Measurements from ENCODE around the gene GPC6. TPM values are rescaled to one million over a fixed set of nuclear protein-coding genes. Genes with fewer than 3 reads are reported as not detected.
A peak's percentile ranks its signal among the peaks of the same experiment; 100 is the strongest.
"Not testable (repeated sequence)": the region's sequence is repeated elsewhere in the genome, so short reads cannot be mapped to it uniquely, and the experiment has no call there.

The GPC6 gene
- total RNA-seq, 5 donors from 2014 or later (not counting 1 experiment from before 2014, with no cell fraction given) = 0.03 to 0.18 (median 0.06) TPM; not detected in 2

- Histone ChIP-seq H3K36me3 (ENCODE audit: control insufficient read depth in 2 of 2, extremely low read depth in 1 of 2, insufficient read depth in 1 of 2, low read length in 1 of 2) (no peaks in the 10 kb centered on the region), H3K4me3 (ENCODE audit: control insufficient read depth in 1 of 2, extremely low read depth in 1 of 2, low read length in 1 of 2) (no peak overlapping the region), H3K9me3 (no peaks in the 10 kb centered on the region), H3K4me1 (ENCODE audit: control insufficient read depth in 1 of 2, extremely low read depth in 1 of 2, insufficient read depth in 2 of 2, low read length in 2 of 2) (peaks cover 3 to 5% of the 10 kb centered on the region in 2 experiments), H3K27ac (ENCODE audit: low read length) (no peak overlapping the region), H3K27me3 (replicated peaks in 1 of 2; ENCODE audit: control insufficient read depth in 2 of 2, extremely low read depth in 1 of 2, insufficient read depth in 2 of 2, low read length in 1 of 2) (peaks cover 0 to 11% of the 10 kb centered on the region in 2 experiments)
- ATAC-seq (replicated peaks in 1 of 4) (no peak), DNase-seq (no peak)
- H3K27ac Mint-ChIP-seq = no peak overlapping the region
- POLR2A ChIA-PET = no interaction called here
- H3K4me1 Mint-ChIP-seq = peaks cover 6 to 11% (median 9%) of the 10 kb centered on the region in 3 donors
- H3K9me3 Mint-ChIP-seq = no peaks in the 10 kb centered on the region
- no peak overlapping the region for H3K4me3 Mint-ChIP-seq
- CTCF ChIA-PET = no interaction called here
- 96% methylated on average over 4 of the region's 5 CpGs for WGBS (ENCODE audit: insufficient coverage)
- H3K36me3 Mint-ChIP-seq = no peaks in the 10 kb centered on the region
- peaks cover 16 to 26% of the 10 kb centered on the region in 2 donors for H3K27me3 Mint-ChIP-seq
These were observed 1109.3 kb downstream of the GPC6 start for GRCh38 chr13:94335761-94336526.

- Histone ChIP-seq H3K9me3 (no peaks in the 10 kb centered on the region), H3K4me1 (ENCODE audit: control insufficient read depth in 1 of 2, extremely low read depth in 1 of 2, insufficient read depth in 2 of 2, low read length in 2 of 2) (no peaks in the 10 kb centered on the region), H3K27ac (ENCODE audit: low read length) (no peak overlapping the region), H3K4me3 (ENCODE audit: control insufficient read depth in 1 of 2, extremely low read depth in 1 of 2, low read length in 1 of 2) (no peak overlapping the region), H3K27me3 (replicated peaks in 1 of 2; ENCODE audit: control insufficient read depth in 2 of 2, extremely low read depth in 1 of 2, insufficient read depth in 2 of 2, low read length in 1 of 2) (peaks cover 0 to 16% of the 10 kb centered on the region in 2 experiments), H3K36me3 (ENCODE audit: control insufficient read depth in 2 of 2, extremely low read depth in 1 of 2, insufficient read depth in 1 of 2, low read length in 1 of 2) (no peaks in the 10 kb centered on the region)
- Mint-ChIP-seq H3K27me3 (peaks cover 3 to 7% of the 10 kb centered on the region in 2 donors), H3K27ac (no peak overlapping the region), H3K4me1 (no peaks in the 10 kb centered on the region), H3K36me3 (no peaks in the 10 kb centered on the region), H3K4me3 (no peak overlapping the region), H3K9me3 (no peaks in the 10 kb centered on the region)
- CTCF ChIA-PET = no interaction called here
- no peak for ATAC-seq (replicated peaks in 1 of 4)
- DNase-seq = no peak
- POLR2A ChIA-PET = no interaction called here
- WGBS (ENCODE audit: insufficient coverage) = 97% methylated on average over 5 of the region's 11 CpGs
These were observed 1112.6 kb downstream of the GPC6 start for GRCh38 chr13:94339116-94339687.

- peaks cover 6 to 7% (median 7%) of the 10 kb centered on the region in 3 donors for H3K4me1 Mint-ChIP-seq
- no peak overlapping the region for H3K4me3 Mint-ChIP-seq
- POLR2A ChIA-PET = no interaction called here
- Histone ChIP-seq H3K4me3 (ENCODE audit: control insufficient read depth in 1 of 2, extremely low read depth in 1 of 2, low read length in 1 of 2) (no peak overlapping the region), H3K27ac (ENCODE audit: low read length) (no peak overlapping the region), H3K9me3 (no peaks in the 10 kb centered on the region), H3K27me3 (replicated peaks in 1 of 2; ENCODE audit: control insufficient read depth in 2 of 2, extremely low read depth in 1 of 2, insufficient read depth in 2 of 2, low read length in 1 of 2) (peaks cover 0 to 15% of the 10 kb centered on the region in 2 experiments), H3K36me3 (ENCODE audit: control insufficient read depth in 2 of 2, extremely low read depth in 1 of 2, insufficient read depth in 1 of 2, low read length in 1 of 2) (no peaks in the 10 kb centered on the region), H3K4me1 (ENCODE audit: control insufficient read depth in 1 of 2, extremely low read depth in 1 of 2, insufficient read depth in 2 of 2, low read length in 2 of 2) (peaks cover 0 to 3% of the 10 kb centered on the region in 2 experiments)
- no peaks in the 10 kb centered on the region for H3K36me3 Mint-ChIP-seq
- H3K27ac Mint-ChIP-seq = no peak overlapping the region
- ATAC-seq (replicated peaks in 1 of 4) (no peak), DNase-seq (no peak)
- WGBS (ENCODE audit: insufficient coverage) = 93% methylated on average over 9 of the region's 17 CpGs
- no peaks in the 10 kb centered on the region for H3K27me3 Mint-ChIP-seq
- H3K9me3 Mint-ChIP-seq = no peaks in the 10 kb centered on the region
- CTCF ChIA-PET = no interaction called here
These were observed 1116.0 kb downstream of the GPC6 start for GRCh38 chr13:94342436-94343242.

GRCh38 chr13:94343243-94343585 is 1116.6 kb downstream of the GPC6 start:
- POLR2A ChIA-PET = no interaction called here
- CTCF ChIA-PET = no interaction called here
- no peaks in the 10 kb centered on the region for H3K9me3 Mint-ChIP-seq

GRCh38 chr13:94343687-94344086 is 1117.1 kb downstream of the GPC6 start:
- H3K4me3 Mint-ChIP-seq; H3K4me1 ChIP-seq (ENCODE audit: control insufficient read depth in 1 of 2, extremely low read depth in 1 of 2, insufficient read depth in 2 of 2, low read length in 2 of 2); H3K4me3 ChIP-seq (ENCODE audit: control insufficient read depth in 1 of 2, extremely low read depth in 1 of 2, low read length in 1 of 2); ATAC-seq (replicated peaks in 1 of 4); DNase-seq; H3K27me3 ChIP-seq (replicated peaks in 1 of 2; ENCODE audit: control insufficient read depth in 2 of 2, extremely low read depth in 1 of 2, insufficient read depth in 2 of 2, low read length in 1 of 2); H3K36me3 ChIP-seq (ENCODE audit: control insufficient read depth in 2 of 2, extremely low read depth in 1 of 2, insufficient read depth in 1 of 2, low read length in 1 of 2); H3K27ac Mint-ChIP-seq; POLR2A ChIA-PET; H3K27me3 Mint-ChIP-seq; H3K27ac ChIP-seq (ENCODE audit: low read length); H3K36me3 Mint-ChIP-seq; H3K9me3 Mint-ChIP-seq; H3K9me3 ChIP-seq; H3K4me1 Mint-ChIP-seq: not testable (repeated sequence)
- no CpG with 5 or more reads among the region's 3 CpGs for WGBS (ENCODE audit: insufficient coverage)
- CTCF ChIA-PET = interaction anchor here in 1 of 2 donors (0.6 kb wide), 1 partner anchor 74 kb away, joined by 3 read pairs; no protein-coding TSS in a partner anchor

More at GRCh38 chr13:94343243-94343585, 1116.6 kb downstream of the GPC6 start:
- Histone ChIP-seq H3K27me3 (replicated peaks in 1 of 2; ENCODE audit: control insufficient read depth in 2 of 2, extremely low read depth in 1 of 2, insufficient read depth in 2 of 2, low read length in 1 of 2) (peaks cover 0 to 11% of the 10 kb centered on the region in 2 experiments), H3K4me3 (ENCODE audit: control insufficient read depth in 1 of 2, extremely low read depth in 1 of 2, low read length in 1 of 2) (no peak overlapping the region), H3K27ac (ENCODE audit: low read length) (no peak overlapping the region), H3K4me1 (ENCODE audit: control insufficient read depth in 1 of 2, extremely low read depth in 1 of 2, insufficient read depth in 2 of 2, low read length in 2 of 2) (peaks cover 0 to 3% of the 10 kb centered on the region in 2 experiments), H3K9me3 (no peaks in the 10 kb centered on the region), H3K36me3 (ENCODE audit: control insufficient read depth in 2 of 2, extremely low read depth in 1 of 2, insufficient read depth in 1 of 2, low read length in 1 of 2) (no peaks in the 10 kb centered on the region)
- Mint-ChIP-seq H3K4me3 (no peak overlapping the region), H3K27me3 (no peaks in the 10 kb centered on the region), H3K27ac (peak overlapping the region in 1 of 2 donors; percentile 5), H3K36me3 (no peaks in the 10 kb centered on the region), H3K4me1 (peaks cover 6 to 7% (median 7%) of the 10 kb centered on the region in 3 donors)
- DNase-seq (no peak), ATAC-seq (replicated peaks in 1 of 4) (no peak)
- WGBS (ENCODE audit: insufficient coverage) = 78% methylated on average over 4 of the region's 7 CpGs

- Histone ChIP-seq H3K4me1 (ENCODE audit: control insufficient read depth in 1 of 2, extremely low read depth in 1 of 2, insufficient read depth in 2 of 2, low read length in 2 of 2) (peaks cover 0 to 3% of the 10 kb centered on the region in 2 experiments), H3K27ac (ENCODE audit: low read length) (no peak overlapping the region), H3K9me3 (no peaks in the 10 kb centered on the region), H3K27me3 (replicated peaks in 1 of 2; ENCODE audit: control insufficient read depth in 2 of 2, extremely low read depth in 1 of 2, insufficient read depth in 2 of 2, low read length in 1 of 2) (peaks cover 0 to 5% of the 10 kb centered on the region in 2 experiments), H3K4me3 (ENCODE audit: control insufficient read depth in 1 of 2, extremely low read depth in 1 of 2, low read length in 1 of 2) (no peak overlapping the region), H3K36me3 (ENCODE audit: control insufficient read depth in 2 of 2, extremely low read depth in 1 of 2, insufficient read depth in 1 of 2, low read length in 1 of 2) (no peaks in the 10 kb centered on the region)
- Mint-ChIP-seq H3K4me3 (no peak overlapping the region), H3K4me1 (peaks cover 6 to 7% (median 7%) of the 10 kb centered on the region in 3 donors), H3K36me3 (no peaks in the 10 kb centered on the region), H3K27ac (no peak overlapping the region), H3K9me3 (no peaks in the 10 kb centered on the region), H3K27me3 (peaks cover 0 to 3% of the 10 kb centered on the region in 2 donors)
- ChIA-PET CTCF (interaction anchor here in 1 of 2 donors (0.6 kb wide), 1 partner anchor 75 kb away, joined by 3 read pairs; no protein-coding TSS in a partner anchor), POLR2A (interaction anchor here in 1 of 2 donors (0.6 kb wide), 1 partner anchor 111 kb away, joined by 3 read pairs; no protein-coding TSS in a partner anchor)
- 93% methylated on average over 3 of the region's 8 CpGs for WGBS (ENCODE audit: insufficient coverage)
- no peak for DNase-seq
- no peak for ATAC-seq (replicated peaks in 1 of 4)
These were observed 1117.7 kb downstream of the GPC6 start for GRCh38 chr13:94344126-94344818.

Measured in T-cell (primary cell).